Upper lobe of right lung (tissue), 1 donor: ENCODE results near the gene MAGOH. TPM values are rescaled to one million over a fixed set of nuclear protein-coding genes. Genes with fewer than 3 reads are reported as not detected.
"Not testable (repeated sequence)": the region's sequence is repeated elsewhere in the genome, so short reads cannot be mapped to it uniquely, and the experiment has no call there.

Experiments used
- ATAC-seq: fragments of 200-7000 bp; cut with Tn5 transposase; one replicate; pipeline ENCODE4 v1.9.1; 2020; ENCODE audit warnings: mild to moderate bottlenecking, moderate library complexity
- DNase-seq: peaks from one replicate; pipeline ENCODE4 v3.0.0-alpha.2; 2020
- H3K27ac ChIP-seq: fragments of 200-600 bp; one replicate; pipeline ENCODE4 v1.8.0; 2022
- H3K27me3 ChIP-seq: fragments of 200-600 bp; one replicate; pipeline ENCODE4 v1.8.0; 2022; ENCODE audit warnings: mild to moderate bottlenecking
- H3K36me3 ChIP-seq: fragments of 200-600 bp; one replicate; pipeline ENCODE4 v1.8.0; 2022
- H3K4me1 ChIP-seq: fragments of 200-600 bp; one replicate; pipeline ENCODE4 v1.8.0; 2022
- H3K4me3 ChIP-seq: fragments of 200-600 bp; one replicate; pipeline ENCODE4 v1.8.0; 2022; ENCODE audit warnings: mild to moderate bottlenecking
- H3K9me3 ChIP-seq: fragments of 200-600 bp; one replicate; pipeline ENCODE4 v1.8.0; 2022
- intact Hi-C: fragments of 100-400 bp; cut with DNase I; formaldehyde crosslinking; loops from one replicate; pipeline ENCODE4 v1.11.0; 2022
- long read RNA-seq: library from polyadenylated mRNA; unstranded; transcript quantifications from one replicate; pipeline ENCODE4 v2.0.0, GENCODE V29; 2021
- total RNA-seq: library from RNA; stranded (reverse); fragmentation: NEBNext Ultra II Directional; extraction: Animal tissue kit (Norgen Biotek cat#: 25700); gene quantifications from one replicate; pipeline ENCODE4 v1.2.1, GENCODE V29; 2021
- TF ChIP-seq, protein P1 (sequence below): fragments of 200-600 bp; IDR thresholded peaks from one replicate; pipeline ENCODE4 v1.8.0; 2022; ENCODE audit warnings: antibody characterized with exemption
- donor health status: DM: no; HTN: yes; CAD: no; lungs with severe emphysema.

Gene MAGOH
- 38.8 TPM for total RNA-seq
- long read RNA-seq, transcript MAGOH-202 (5 exons, 756 nt): major isoform, 7 of 8 reads
- long read RNA-seq, partial matches to known transcripts: 0 of 8 reads
- long read RNA-seq, other reads (novel, unspliced or antisense): 0 of 8 reads

DNA sequence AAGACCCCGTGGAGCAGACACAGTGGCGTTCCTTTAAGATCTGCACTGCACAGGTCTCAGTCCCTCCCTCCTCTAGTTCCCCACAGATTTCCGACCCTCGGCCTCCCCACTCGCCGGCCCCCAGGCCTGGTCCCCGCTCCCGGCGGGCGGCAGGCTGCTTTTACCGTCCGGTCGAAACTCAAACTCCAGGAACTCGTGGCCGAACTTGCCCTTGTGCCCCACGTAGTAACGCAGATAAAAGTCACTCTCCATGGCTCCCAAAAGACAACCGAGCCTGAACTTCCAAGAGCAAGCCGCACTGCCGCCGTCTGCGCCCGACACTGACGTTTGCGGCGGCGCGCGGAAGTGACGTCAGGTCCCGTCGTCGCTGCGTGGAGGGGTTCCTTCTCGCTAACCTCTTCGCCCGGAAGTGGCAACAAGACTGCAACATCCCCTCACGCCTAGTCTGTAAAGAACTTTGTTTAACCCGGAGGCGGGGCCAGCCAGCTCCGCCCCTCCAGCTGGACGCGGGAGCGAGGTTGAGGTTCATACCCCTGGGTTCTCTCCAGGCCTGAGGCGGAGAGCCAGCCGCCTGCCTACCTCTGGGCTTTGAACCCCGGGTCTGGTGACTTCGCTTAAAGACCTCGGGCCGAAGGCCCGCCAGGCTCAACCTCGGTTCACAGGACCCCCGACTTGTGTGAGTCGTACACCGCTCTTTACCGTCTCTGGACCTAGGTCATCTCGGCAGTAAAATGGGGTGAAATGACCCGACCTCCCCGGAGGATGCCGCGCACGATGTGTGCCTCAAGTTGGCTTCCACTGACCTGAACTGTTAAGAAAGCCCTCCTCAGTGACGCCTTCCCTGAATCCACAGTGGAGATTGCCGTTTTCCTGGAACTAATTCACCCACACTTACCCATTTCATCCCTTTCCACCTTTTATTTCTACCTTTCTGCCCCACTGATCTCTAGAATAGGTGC is at the start of gene MAGOH:
Gene MAGOH (minus strand): TSS at position 322 of the 959 bp plus-strand sequence. CDS start 70 bp downstream, at position 252.
- peak; percentile 98 for ATAC-seq
- peak; percentile 97 for DNase-seq
- H3K9me3 ChIP-seq: no peaks in the 10 kb centered on the region
- H3K27me3 ChIP-seq: no peaks in the 10 kb centered on the region
- H3K36me3 ChIP-seq: peaks cover 27% of the 10 kb centered on the region
- TF ChIP-seq, protein P1, sequence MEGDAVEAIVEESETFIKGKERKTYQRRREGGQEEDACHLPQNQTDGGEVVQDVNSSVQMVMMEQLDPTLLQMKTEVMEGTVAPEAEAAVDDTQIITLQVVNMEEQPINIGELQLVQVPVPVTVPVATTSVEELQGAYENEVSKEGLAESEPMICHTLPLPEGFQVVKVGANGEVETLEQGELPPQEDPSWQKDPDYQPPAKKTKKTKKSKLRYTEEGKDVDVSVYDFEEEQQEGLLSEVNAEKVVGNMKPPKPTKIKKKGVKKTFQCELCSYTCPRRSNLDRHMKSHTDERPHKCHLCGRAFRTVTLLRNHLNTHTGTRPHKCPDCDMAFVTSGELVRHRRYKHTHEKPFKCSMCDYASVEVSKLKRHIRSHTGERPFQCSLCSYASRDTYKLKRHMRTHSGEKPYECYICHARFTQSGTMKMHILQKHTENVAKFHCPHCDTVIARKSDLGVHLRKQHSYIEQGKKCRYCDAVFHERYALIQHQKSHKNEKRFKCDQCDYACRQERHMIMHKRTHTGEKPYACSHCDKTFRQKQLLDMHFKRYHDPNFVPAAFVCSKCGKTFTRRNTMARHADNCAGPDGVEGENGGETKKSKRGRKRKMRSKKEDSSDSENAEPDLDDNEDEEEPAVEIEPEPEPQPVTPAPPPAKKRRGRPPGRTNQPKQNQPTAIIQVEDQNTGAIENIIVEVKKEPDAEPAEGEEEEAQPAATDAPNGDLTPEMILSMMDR: no peak
- intact Hi-C loops: no loop called here
- H3K27ac ChIP-seq: peak within 1 kb of the TSS; percentile 86
- peaks cover 19% of the 10 kb centered on the region for H3K4me1 ChIP-seq
- peak within 1 kb of the TSS; percentile 98 for H3K4me3 ChIP-seq

GRCh38 chr1:53286955-53287354 is 48.6 kb upstream of the MAGOH start:
- no peaks in the 10 kb centered on the region for H3K4me1 ChIP-seq
- H3K36me3 ChIP-seq: no peaks in the 10 kb centered on the region
- no peak overlapping the region for H3K27ac ChIP-seq
- TF ChIP-seq, protein P1: no peak
- H3K27me3 ChIP-seq: no peaks in the 10 kb centered on the region
- no peak overlapping the region for H3K4me3 ChIP-seq
- no peaks in the 10 kb centered on the region for H3K9me3 ChIP-seq
- DNase-seq (no peak), ATAC-seq (no peak)
- intact Hi-C loops: no loop called here

DNA sequence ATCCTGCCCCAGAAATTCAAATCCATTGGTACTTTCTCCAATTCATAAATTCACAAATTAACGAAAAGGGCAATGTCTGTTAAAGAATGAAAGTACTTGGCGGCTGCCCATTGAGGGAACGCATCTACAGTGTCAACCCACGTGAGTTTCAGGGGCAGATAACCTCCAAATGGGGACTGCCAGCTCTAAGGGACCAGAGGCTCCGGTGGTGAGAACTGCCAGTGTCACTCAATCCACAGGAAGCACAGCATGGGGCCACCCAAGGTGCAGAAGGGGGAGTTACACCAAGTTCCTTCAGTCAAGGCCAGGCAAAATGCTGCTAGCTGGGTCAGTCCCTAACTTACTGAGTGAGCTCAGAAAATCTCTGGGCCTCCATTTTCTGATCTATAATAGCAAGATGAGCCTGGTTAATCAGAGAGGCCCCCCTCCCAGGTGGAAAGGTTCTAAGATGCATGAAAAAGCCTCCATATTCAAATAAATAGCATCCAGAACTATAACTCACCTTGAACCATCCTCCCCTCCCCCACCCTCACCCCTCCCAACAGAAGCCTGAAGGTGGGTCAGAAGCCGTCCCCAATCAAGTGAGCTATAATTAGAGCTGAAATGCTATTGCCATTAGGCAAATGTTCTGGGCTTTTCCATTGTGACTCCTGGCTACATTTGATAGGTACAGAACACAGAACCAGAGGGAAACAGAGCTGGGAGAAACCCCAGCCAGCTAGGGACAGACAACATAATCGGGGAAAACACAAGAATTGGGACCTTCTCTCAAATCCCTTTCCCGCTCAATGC is 47.8 kb upstream of the MAGOH start:
- ATAC-seq (no peak), DNase-seq (no peak)
- Histone ChIP-seq H3K4me3 (no peak overlapping the region), H3K4me1 (no peaks in the 10 kb centered on the region), H3K36me3 (no peaks in the 10 kb centered on the region), H3K27ac (no peak overlapping the region), H3K9me3 (no peaks in the 10 kb centered on the region), H3K27me3 (no peaks in the 10 kb centered on the region)
- intact Hi-C loops: no loop called here
- TF ChIP-seq, protein P1: no peak

DNA sequence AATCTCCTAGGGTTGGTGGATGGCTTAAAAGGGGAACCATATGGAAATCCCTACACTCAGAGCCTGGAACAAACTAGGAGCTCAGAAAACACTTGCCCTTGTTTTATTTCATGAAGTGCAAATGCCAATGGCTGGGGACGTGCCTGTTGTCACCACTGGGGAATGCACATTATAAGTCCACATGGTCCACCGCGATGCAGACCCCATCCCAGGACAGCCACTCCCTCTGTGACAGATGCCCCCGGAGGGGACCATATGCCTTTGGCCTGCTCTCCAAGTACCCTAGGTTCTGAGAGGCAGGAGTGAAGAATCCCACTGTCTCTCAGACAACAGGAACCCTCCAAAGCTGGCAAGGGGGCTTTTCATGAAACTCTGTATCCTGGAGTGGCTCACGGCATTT is 47.2 kb upstream of the MAGOH start:
- ATAC-seq (no peak), DNase-seq (no peak)
- Histone ChIP-seq H3K27me3 (no peaks in the 10 kb centered on the region), H3K36me3 (no peaks in the 10 kb centered on the region), H3K4me1 (no peaks in the 10 kb centered on the region), H3K27ac (no peak overlapping the region), H3K9me3 (no peaks in the 10 kb centered on the region), H3K4me3 (no peak overlapping the region)
- TF ChIP-seq, protein P1: no peak
- intact Hi-C loops: no loop called here

DNA sequence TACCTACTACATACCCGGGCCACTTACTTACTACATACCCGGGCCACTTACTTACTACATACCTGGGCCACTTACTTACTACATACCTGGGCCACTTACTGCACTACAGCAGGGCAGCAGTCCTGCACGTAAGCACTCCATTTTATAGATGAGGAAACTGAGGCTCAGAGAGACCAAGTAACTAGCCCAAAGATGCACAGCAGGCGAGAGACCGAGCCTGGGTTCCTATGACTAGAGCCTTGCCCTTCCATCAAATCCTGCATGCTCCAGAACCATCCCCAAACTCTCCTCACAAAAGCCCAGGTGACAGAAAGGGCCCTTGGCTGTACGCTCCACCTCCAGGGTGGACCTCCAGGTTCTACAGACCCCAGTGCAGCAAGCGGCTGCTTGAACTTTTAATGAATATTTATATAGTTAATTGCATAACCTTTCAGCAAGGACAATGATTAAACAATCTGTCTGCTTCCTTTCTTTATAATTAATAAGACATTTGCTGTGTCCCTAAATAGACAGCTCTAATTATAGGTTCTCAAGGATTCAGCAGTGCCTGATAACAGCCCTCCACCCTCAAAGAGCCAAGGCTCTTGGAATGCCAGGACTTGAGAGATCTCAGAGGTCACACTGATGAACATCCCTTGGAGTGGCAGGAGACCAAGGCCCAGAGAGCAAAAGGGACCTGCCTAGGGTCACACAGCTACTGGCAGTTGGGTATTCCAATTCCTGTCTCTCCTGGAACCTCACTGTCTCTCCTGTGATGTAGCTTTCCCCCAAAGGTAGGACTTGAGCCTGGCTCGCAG is 46.1 kb upstream of the MAGOH start:
- H3K27ac ChIP-seq: no peak overlapping the region
- no peaks in the 10 kb centered on the region for H3K27me3 ChIP-seq
- H3K36me3 ChIP-seq: no peaks in the 10 kb centered on the region
- no peak for DNase-seq
- no peaks in the 10 kb centered on the region for H3K4me1 ChIP-seq
- no peak overlapping the region for H3K4me3 ChIP-seq
- TF ChIP-seq, protein P1: no peak
- no peaks in the 10 kb centered on the region for H3K9me3 ChIP-seq
- no peak for ATAC-seq
- intact Hi-C loops: no loop called here

GRCh38 chr1:53283156-53283555 is 44.8 kb upstream of the MAGOH start:
- H3K4me1 ChIP-seq, intact Hi-C loops, H3K27ac ChIP-seq, H3K4me3 ChIP-seq, H3K36me3 ChIP-seq, DNase-seq, H3K9me3 ChIP-seq, H3K27me3 ChIP-seq, ATAC-seq: not testable (repeated sequence)
